ENCODE data around the gene SLC6A9.

Gene SLC6A9

GRCh38 chr1:44029260-44029910 is 1.9 kb downstream of the SLC6A9 start:
- DNase-seq (ENCODE audit: low read depth), result no peak

GRCh38 chr1:44027320-44027719 is 3.9 kb downstream of the SLC6A9 start:
- no peak for DNase-seq (ENCODE audit: low read depth)

- DNase-seq (ENCODE audit: low read depth), result no peak
These were observed 5.4 kb downstream of the SLC6A9 start for GRCh38 chr1:44025816-44026215.

- DNase-seq (ENCODE audit: low read depth), result peak; percentile 29
These were observed 6.2 kb downstream of the SLC6A9 start for GRCh38 chr1:44024903-44025525.

GRCh38 chr1:44024031-44024902 is 7.0 kb downstream of the SLC6A9 start:
- no peak for DNase-seq (ENCODE audit: low read depth)

GRCh38 chr1:44021581-44022321 is 9.5 kb downstream of the SLC6A9 start:
- no peak for DNase-seq (ENCODE audit: low read depth)

GRCh38 chr1:44021156-44021555 is 10.1 kb downstream of the SLC6A9 start:
- DNase-seq (ENCODE audit: low read depth), result no peak

- no peak for DNase-seq (ENCODE audit: low read depth)
These were observed 10.8 kb downstream of the SLC6A9 start for GRCh38 chr1:44020464-44020863.

- DNase-seq (ENCODE audit: low read depth), result no peak
These were observed 11.8 kb downstream of the SLC6A9 start for GRCh38 chr1:44019466-44019948.

- DNase-seq (ENCODE audit: low read depth), result no peak
These were observed 14.3 kb downstream of the SLC6A9 start for GRCh38 chr1:44016890-44017400.

GRCh38 chr1:44016041-44016889 is 15.0 kb downstream of the SLC6A9 start:
- no peak for DNase-seq (ENCODE audit: low read depth)

- no peak for DNase-seq (ENCODE audit: low read depth)
These were observed 16.1 kb downstream of the SLC6A9 start for GRCh38 chr1:44015206-44015605.

- no peak for DNase-seq (ENCODE audit: low read depth)
These were observed 16.7 kb downstream of the SLC6A9 start for GRCh38 chr1:44014365-44015104.

GRCh38 chr1:44013949-44014348 is 17.3 kb downstream of the SLC6A9 start:
- no peak for DNase-seq (ENCODE audit: low read depth)

- no peak for DNase-seq (ENCODE audit: low read depth)
These were observed 18.2 kb downstream of the SLC6A9 start for GRCh38 chr1:44012941-44013609.

GRCh38 chr1:44012404-44012803 is 18.9 kb downstream of the SLC6A9 start:
- DNase-seq (ENCODE audit: low read depth), result no peak

- no peak for DNase-seq (ENCODE audit: low read depth)
These were observed 20.3 kb downstream of the SLC6A9 start for GRCh38 chr1:44010935-44011471.

- no peak for DNase-seq (ENCODE audit: low read depth)
These were observed 23.0 kb downstream of the SLC6A9 start for GRCh38 chr1:44008259-44008658.

GRCh38 chr1:44002606-44003157 is 28.6 kb downstream of the SLC6A9 start:
- DNase-seq (ENCODE audit: low read depth), result no peak
